ENCODE measurements around the gene ESF1.

- TF ChIP-seq CTCF (IDR thresholded peaks at IDR 0.05) (no peak), POLR2AphosphoS5 (IDR thresholded peaks at IDR 0.05) (no peak)
These were observed 337 bp downstream of the ESF1 start for GRCh38 chr20:13784271-13784892.

Measured in upper lobe of left lung (tissue), 4 donors.